HG03025 (cell line): ENCODE results near the gene LRRFIP1.
"Not testable (repeated sequence)": the region's sequence is repeated elsewhere in the genome, so short reads cannot be mapped to it uniquely, and the experiment has no call there.

ENCODE experiments used
- ATAC-seq: cut with Tn5 transposase; IDR thresholded peaks from one replicate; pipeline ENCODE4 v1.9.1; 2021; ENCODE audit warnings: mild to moderate bottlenecking, moderate library complexity; ENCODE audit not compliant: unreplicated experiment, low FRiP score

The LRRFIP1 gene

DNA sequence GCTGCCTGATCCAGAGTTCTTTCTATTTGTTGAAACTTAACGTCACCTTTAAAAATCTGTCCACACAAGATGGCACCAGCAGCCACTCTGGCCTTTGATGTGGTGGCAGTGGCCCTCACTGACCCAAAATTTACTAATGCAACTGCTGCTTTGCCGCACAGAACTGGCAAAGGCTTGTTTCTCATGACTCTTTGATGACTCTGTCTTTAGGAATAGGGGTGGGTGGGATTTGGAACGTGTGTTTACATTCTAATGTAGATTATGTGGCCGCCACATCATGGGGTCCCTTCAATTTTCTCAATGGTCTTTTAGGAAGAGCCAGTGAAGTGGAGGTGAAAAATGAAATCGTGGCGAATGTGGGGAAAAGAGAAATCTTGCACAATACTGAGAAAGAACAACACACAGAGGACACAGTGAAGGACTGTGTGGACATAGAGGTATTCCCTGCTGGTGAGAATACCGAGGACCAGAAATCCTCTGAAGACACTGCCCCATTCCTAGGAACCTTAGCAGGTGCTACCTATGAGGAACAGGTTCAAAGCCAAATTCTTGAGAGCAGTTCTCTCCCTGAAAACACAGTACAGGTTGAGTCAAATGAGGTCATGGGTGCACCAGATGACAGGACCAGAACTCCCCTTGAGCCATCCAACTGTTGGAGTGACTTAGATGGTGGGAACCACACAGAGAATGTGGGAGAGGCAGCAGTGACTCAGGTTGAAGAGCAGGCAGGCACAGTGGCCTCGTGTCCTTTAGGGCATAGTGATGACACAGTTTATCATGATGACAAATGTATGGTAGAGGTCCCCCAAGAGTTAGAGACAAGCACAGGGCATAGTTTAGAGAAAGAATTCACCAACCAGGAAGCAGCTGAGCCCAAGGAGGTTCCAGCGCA, 135.2 kb downstream of the LRRFIP1 start:
- ATAC-seq: not testable (repeated sequence)

DNA sequence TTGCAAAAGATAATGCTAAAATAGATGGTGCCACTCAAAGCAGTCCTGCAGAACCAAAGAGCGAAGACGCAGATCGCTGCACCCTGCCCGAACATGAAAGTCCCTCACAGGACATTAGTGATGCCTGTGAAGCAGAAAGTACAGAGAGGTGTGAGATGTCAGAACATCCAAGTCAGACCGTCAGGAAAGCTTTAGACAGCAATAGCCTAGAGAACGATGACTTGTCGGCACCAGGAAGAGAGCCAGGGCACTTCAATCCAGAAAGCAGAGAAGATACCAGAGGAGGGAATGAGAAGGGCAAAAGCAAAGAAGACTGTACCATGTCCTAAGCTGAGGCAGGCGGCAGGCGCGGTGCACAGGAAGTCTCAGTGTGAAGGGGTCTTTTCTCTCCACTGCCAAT, 136.4 kb downstream of the LRRFIP1 start:
- ATAC-seq: no peak

DNA sequence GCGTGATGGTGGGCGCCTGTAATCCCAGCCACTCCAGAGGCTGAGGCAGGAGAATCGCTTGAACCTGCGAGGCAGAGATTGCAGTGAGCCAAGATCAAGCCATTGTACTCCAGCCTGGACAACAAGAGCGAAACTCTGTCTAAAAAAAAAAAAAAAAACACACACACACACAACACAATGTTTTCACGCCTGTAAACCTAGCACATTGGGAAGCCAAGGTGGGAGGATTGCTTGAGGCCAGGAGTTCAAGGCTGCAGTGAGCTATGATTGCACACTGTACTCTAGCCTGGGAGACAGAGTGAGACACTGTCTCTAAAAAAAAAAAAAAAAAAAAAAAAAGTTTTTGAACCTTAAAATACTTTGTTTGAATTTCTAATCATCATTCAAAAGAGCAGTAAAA, 137.7 kb downstream of the LRRFIP1 start:
- not testable (repeated sequence) for ATAC-seq

DNA sequence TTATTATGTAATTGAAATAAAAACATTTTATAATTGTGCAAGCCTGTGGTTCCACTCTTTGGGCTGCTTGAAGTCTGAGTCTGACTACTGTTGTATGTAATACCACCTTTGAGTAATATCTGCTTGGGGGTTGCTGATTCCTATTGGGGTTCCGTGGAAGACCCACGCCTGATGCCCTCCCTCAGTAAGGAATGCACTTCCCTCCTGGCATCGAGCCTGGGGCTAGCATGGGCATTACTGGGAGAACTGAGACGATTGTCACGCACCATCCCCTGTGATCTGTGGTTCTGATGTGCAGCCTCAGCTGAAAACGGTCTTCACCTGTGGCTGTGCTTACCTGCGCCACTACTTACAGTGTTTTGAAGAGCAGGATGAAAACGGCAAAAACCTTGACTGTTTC, 138.5 kb downstream of the LRRFIP1 start:
- ATAC-seq: no peak

DNA sequence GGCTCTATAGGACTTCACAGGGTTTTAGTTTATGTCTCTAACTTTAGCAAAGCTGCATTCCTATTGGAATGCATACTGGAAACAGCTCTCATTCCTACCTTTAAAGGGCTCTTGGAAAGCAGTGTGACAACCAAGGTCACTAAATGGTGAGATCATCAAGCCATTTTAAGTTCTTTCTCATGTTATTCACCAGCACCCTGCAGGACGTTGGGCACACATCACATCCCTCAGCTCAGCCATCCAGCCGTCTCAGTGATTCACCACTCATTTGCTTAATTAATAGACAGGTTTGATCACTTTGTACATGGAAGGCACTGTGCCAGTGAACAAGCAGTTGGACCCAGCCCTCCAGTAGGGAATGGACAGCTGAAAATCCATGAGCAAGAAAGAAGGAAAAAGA, 139.0 kb downstream of the LRRFIP1 start:
- no peak for ATAC-seq

DNA sequence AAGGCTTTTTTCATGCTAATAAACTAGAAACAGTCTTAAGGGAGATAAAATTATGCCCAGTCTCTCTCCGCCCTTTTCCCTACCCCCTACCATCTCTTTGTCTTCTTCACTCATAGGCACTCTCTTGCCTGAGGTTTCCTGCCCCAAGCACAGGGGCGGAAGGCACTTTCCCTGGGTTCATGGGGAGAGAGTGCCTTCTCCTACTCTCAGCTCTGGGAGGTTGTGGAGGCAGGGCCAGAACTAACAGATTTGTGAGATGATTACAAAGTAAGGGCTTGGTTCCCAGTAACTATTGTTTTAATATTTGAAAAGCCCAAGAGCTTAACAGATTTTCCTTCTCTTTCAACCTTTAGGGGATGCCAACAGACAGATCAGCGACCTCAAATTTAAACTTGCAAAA, 145.1 kb downstream of the LRRFIP1 start:
- ATAC-seq: no peak

DNA sequence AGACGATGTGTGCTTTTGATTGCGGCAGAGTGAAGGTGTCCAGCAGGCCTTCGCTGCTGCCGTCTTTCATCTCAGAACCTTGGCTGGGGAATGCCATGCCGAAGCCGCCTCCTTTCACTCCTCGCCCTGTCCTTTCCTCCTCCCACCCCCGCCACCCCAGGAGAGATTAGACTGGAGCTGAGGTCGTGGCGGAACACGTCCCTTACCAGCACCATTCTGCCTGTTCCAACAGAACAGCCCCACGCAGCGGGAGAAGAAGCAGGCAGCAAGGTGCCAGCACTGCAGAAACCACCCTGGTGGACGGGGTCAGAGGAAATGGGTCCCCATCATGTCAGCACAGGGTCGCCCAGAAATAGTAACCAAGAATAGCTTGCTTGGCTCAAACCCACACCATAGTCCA, 146.4 kb downstream of the LRRFIP1 start:
- ATAC-seq: no peak

DNA sequence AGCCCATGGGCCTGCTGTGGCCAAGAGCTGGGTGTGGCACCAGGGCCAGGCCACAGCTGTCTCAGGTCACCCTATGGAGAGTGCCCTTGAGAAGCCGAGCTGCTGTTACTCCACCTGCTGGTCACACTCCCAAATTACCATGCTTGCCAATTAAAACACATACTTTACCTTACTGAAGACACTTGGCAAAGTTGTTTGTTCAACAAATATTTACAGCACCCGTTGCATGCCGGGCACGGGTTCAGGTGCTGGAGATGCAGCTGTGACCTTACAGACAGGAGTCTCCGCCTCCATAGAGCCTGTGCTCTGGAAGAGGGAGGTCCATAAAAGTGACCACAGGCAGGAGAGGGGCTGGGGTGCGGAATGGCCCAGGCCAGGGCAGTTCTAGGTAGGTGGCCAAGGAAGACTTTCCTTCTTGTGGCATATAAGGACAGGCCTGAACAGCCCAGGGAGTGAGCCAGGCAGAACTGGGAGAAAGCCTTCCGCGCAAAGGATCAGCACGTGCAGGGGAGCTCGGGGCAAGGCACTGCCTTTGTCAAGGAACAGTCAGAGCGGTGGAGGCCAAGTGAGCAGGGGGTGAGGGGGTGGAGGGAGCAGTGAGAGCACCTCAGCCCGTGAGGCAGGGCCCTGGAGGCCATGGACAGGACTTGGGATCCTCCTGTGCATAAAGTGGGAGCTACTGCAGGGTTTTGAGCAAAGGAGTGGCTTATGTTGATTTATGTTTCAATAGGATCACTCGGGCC, 147.6 kb downstream of the LRRFIP1 start:
- ATAC-seq: no peak

DNA sequence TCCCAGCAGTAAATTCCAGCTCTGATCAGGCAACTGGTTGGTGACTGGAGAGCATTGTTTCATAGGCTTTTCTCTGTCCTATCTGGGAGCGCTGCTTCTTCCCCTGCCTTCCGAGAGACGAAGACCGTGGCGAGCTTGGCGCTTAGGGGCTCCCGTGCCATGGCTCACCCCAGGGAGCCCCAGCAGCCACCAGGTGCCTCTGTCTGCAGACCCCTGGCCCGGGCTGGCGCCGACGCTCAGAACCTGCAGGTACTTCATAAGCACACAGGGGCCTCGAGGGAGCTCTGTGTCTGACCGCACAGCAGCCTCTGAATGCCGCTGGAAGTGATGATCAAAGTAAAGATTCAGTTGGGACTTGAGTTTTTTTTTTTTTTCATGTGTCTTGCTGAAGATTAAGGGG, 152.1 kb downstream of the LRRFIP1 start:
- ATAC-seq: no peak

DNA sequence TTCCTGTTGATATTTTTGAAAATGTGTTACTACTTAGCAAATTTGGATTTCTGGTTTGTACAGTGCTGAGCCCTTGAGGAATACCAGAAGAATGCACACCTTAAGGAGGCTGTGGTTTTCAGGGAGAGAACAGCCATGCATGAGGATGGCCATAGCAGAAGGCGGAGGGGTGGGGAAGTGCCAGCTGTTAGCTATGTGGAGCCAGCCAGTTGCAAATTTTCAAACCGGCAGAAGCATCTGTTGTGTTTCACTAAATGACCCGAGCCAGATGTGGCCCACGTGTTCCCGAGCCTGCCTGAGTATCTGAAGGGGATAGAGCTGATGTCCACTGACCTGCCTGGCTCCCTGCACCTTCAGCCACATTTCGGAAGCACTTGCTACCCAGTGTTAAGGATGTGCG, 154.8 kb downstream of the LRRFIP1 start:
- no peak for ATAC-seq

DNA sequence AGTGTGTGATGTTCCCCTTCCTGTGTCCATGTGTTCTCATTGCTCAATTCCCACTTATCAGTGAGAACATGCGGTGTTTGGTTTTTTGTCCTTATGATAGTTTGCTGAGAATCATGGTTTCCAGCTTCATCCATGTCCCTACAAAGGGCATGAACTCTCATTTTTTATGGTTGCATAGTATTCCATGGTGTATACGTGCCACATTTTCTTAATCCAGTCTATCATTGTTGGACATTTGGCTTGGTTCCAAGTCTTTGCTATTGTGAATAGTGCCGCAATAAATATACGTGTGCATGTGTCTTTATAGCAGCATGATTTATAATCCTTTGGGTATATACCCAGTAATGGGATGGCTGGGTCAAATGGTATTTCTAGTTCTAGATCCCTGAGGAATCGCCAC, 156.3 kb downstream of the LRRFIP1 start:
- ATAC-seq: not testable (repeated sequence)

DNA sequence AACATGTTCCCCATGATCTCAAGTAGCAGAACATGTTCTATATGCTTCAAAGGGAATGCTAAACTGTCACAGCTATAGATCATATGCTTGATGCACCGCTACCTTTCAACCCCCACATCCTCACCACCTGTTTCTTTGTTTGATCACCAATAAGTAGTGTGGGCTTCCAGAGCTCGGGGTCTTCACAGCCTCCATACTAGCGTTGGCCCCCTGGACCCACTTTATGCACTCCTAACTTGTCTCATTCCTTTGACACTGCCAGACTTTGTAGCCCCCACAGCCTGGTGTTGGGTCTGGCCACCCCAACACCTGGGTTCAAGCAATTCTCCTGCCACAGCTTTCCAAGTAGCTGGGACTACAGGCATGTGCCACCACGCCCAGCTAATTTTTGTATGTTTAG, 159.5 kb downstream of the LRRFIP1 start:
- ATAC-seq: no peak

DNA sequence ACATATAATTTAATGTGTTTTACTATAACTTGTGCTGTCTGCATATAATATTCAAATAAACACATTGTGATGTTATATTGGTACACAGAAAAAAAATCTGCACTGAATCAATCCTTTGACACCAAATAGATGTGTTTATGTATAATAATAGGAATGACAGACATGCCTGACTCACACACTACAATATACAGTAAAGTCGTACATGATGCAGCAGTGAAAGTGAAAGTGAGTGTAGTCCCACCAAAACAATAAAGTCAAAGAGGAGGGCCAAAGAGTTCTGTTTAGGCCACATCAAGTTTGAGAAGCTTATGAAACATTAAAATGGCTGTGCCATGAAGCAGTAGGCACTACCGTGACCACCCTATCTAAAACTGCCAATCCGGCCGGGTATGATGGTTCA, 163.0 kb downstream of the LRRFIP1 start:
- no peak for ATAC-seq

DNA sequence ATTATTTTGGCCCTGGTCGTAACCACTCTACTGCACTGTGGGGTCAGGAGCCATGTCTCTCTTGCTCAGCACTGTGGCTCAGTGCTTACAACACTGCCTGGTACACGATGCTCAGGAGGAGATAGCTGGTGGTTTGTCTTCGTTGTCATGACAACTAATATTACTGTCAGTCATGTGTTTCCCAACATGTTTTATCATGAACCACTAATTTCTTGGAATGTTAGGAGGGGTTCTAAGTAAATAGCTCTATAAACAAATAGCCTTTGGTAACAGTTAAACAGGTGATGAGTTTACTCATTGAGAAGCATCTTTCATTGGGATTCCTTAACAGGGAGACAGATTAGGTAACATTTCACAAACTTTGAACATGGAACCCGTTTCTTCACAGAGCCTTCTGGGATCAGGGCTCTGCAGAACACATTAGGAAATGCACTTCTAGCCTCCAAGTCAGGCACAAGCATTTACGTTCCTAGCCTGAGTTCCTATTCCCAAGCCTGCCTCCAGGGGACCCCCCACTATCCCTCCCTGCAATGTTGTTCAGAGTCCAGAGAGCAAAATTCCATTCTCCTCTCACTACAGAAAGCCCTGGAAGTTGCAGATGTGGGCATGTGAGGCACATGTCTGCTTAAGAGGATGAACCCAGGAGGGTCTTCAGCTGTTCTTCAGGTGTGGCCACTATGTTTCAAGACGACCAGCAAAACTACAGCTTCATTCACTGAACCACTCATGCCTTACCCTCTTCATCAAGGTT, 164.8 kb downstream of the LRRFIP1 start:
- no peak for ATAC-seq

DNA sequence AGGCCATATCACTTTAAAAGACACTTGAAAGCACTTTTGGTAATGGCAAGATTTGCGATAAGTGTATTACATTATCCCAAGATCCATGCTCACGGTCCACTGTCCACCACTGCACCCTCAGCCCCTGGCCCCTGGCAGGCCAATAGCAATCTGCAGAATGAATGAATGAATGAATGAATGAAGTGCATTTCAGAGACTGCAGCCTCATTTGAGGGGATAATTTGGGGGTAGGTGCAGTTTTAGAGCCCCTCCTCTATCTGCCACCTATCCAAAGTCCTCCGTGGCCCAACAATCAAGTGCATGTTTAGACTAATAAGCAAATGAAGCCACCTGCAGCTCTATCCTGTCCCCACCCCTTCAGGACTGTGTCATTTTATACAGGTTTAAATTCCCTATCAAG, 169.9 kb downstream of the LRRFIP1 start:
- ATAC-seq: no peak

DNA sequence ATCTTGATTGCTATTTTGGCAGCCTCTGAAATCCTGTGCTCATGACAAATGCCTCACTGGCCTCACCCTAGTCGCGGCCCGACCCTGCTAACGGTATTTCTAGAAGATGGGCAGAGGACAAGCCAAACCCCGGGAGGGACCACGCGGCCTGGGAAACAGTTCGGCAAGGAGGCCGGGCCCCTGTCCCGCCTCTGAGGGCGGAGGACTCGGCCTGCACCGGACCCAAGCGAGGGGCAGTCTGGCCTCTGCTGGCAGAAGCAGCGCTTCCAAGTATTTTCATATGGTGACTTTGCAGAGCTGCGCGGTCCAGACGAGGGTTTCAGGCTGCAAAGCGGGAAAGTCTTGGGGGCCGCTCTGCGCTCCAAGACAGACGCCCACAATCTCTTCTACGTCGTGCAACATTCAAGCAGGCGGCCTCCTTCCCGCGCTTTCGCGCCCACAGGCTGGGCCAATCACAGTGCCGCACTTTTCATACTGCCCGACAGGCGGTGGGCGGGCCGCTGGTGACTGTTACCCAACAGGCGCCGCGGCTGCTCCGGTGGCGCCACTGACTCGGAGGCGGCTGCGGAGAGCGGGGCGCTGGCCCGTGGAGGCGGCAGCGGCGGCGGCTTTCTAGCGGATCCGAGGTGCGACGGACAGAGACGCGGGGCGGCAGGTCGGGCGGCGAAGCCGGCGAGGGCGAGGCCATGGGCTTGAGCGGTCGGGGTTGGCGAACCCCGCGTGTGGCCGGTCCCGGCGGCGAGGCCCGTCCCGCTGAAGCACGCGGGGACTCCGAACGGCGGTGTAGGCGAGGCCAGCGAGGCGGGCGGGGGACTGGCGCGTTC, 171.1 kb downstream of the LRRFIP1 start, which contains the start of gene RBM44:
TSS of gene RBM44 (plus strand) at position 544 of the 824 bp plus-strand sequence. CDS start 14,831 bp downstream, outside the sequence.
- no peak for ATAC-seq

DNA sequence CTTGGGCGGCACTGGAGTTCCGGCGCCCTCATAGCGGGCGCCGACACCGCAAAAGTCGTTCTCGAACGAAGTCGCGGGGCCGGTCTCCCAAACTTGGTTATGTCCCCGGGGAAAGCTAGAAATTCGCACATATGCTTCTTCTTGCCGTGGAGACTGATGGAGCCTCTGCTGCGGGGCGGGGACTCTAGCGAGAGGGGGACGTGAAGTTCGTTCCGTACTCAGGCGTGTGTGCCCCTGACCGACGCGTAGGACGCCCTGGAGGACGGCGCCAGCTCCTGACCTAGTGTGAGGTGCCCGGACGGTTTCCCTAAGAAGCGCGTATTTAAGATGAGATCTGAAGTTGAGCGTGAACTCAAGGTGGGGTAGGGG, 171.7 kb downstream of the LRRFIP1 start:
- ATAC-seq: no peak

DNA sequence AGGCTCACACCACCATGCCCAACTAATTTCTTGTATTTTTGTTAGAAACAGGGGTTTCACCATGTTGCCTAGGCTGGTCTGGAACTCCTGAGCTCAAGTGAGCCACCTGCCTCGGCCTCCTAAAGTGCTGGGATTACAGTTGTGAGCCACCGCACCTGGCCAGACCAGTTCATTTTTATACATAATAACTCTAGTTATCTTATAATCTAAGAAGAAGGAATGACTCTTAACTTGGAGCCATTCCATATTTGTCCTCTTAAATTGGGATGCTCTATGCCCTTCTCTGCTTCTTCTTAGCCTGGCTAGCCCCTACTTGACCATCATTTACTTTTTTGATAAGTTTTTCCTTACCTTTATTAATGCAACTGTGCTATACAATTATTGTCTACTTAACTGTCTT, 174.1 kb downstream of the LRRFIP1 start:
- ATAC-seq: no peak

DNA sequence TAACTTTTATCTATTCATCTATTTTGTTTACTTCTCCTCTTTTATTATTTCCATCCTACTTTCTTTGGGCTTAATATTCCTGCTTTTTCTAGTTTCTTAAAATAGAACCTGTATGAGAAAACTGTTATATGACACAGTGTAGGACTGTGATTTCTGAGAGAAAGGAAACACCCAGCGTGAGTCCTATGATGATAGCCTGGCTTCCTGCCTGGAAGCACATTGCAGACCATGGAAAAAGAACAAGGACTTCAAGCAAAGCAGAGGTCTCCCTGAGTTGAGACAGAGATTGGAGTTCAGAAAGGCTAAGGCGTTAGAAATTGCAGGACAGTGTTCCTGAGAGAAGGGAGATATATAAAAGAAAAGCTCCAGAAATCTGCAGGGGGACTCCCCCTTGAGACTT, 178.9 kb downstream of the LRRFIP1 start:
- ATAC-seq: no peak

DNA sequence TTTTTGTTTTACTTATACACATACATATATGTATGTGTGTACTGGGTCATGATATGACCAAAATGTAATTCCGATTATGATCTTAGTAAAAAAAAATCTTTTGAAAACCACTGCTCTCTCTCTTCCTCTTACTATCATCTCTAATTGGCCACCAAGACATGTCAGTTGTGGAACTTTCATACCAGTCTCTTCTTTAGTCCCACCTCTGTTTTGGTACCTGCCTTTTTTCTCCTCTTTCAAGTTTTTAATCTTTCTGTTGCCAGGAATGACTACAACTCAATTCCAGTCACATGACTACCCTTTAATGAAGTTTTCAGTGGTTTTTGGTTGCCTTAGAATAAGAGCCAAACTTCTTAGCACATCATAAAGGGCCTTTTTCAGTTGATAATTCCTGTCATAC, 188.2 kb downstream of the LRRFIP1 start:
- no peak for ATAC-seq
